GM19468 (cell line): ENCODE results near the gene BAZ2B.

ENCODE experiments used
- ATAC-seq: cut with Tn5 transposase; IDR thresholded peaks from one replicate; pipeline ENCODE4 v1.9.1; 2021; ENCODE audit warnings: mild to moderate bottlenecking, moderate library complexity, moderate number of reproducible peaks; ENCODE audit not compliant: unreplicated experiment; ENCODE audit errors: extremely low read depth

BAZ2B gene

DNA sequence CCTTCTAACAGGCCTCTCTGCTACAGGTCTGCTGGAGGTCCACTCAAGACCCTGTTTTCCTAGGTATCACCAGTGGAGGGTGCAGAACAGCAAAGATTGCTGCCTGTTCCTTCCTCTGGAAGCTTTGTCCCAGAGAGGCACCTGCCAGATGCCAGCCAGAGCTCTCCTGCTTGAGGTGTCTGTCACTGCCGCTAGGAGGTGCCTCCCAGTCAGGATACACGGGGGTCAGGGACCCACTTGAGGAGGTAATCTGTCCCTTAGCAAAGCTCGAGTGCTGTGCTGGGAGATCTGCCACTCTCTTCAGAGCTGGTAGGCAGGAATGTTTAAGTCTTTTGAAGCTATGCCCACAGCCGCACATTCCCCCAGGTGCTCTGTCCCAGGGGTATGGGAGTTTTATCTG is 140.6 kb downstream of the BAZ2B start:
- ATAC-seq, result no peak

DNA sequence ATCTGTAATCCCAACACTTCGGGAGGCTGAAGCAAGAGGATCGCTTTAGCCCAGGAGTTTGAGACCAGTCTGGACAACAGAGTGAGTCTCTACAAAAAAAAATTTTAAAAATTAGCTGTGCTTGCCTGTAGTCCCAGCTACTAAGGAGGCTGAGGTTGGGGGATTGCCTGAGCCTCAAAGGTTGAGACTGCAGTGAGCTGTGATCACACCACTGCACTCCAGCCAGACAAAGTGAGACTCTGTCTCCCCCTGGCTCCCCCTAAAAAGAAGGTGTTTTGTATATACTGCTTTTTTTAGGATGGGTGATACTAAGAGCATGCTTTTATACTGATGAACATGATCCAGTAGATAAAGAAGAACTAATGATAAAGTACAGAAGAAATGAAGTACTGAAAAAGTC is 145.0 kb downstream of the BAZ2B start:
- no peak for ATAC-seq

- ATAC-seq, result no peak
Measured at GRCh38 chr2:159468257-159468656, 148.1 kb downstream of the BAZ2B start.

GRCh38 chr2:159462961-159463360 is 153.4 kb downstream of the BAZ2B start:
- no peak for ATAC-seq

- no peak for ATAC-seq
Measured at GRCh38 chr2:159462201-159462785, 154.1 kb downstream of the BAZ2B start.

DNA sequence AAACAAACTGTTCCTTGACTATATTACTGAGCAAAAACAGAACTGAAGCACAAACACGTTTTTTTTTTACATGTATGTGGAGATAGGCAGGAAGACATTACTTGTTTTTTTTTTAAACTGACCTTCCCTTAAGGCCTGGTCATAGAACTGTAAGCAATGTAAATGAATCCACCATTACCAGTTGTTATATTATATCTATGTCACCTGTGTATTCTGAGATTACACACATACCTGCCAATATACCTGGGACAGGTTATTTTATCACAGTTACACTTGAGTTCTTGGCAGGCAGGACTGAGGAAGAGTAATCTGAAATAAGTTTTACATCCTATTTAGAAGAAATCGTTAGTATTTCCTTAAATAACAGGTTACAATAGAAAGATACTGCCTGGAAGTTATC is 155.3 kb downstream of the BAZ2B start:
- ATAC-seq, result no peak

DNA sequence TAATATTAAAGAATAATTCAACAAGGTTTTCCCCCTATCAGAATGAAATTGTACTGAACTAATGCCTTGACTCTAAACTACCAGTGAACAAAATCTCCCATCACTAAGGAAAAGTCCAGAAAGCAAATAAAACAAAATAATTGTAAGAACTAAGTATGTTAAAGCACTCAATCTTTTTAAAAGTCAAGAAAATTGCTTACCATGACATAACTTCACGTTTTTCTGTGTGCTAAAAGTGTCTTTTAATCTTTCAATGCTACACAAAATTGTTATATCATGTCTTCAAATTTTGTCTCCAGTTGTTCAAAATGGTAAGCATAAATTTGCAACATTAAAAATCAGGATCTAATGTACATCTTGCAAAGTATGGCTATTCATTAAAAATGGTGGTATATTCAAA is 156.1 kb downstream of the BAZ2B start:
- no peak for ATAC-seq

DNA sequence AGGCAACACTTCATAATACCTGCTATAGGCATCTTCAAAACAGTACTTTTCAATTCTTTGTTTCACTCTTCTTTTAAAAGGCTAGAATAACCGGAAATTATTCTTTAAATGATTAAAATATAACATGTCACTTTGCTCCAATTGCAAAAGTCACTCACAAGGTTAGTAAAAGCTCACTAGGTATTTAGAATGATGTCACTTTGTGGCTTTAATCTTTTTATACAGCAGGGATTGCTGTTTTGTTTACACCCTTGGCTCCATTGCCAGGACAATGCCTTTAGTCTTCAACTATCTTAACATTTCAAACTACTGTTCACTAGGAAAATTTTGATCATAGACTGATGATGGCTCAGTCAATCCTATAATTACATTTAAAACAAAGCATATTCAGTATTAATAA is 157.1 kb downstream of the BAZ2B start:
- ATAC-seq, result no peak

DNA sequence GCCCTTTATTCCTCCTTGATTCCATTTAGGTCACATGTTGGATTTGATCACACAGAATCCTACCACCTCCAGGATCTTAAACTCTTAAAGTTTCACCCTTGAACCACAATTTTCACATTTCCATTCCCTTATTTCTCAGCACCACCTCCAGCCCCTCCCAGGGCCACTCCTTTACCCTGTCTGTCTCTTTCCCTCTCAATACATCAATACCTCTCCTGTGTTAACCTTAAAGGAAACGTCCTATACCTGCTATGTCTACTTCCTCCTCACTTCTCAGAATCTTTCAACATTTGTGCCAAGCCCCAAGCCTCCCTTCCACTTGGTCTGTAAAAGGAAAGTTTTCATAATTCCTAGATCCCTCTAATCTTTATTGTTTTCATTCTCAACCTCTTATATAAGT is 158.8 kb downstream of the BAZ2B start:
- ATAC-seq, result no peak

DNA sequence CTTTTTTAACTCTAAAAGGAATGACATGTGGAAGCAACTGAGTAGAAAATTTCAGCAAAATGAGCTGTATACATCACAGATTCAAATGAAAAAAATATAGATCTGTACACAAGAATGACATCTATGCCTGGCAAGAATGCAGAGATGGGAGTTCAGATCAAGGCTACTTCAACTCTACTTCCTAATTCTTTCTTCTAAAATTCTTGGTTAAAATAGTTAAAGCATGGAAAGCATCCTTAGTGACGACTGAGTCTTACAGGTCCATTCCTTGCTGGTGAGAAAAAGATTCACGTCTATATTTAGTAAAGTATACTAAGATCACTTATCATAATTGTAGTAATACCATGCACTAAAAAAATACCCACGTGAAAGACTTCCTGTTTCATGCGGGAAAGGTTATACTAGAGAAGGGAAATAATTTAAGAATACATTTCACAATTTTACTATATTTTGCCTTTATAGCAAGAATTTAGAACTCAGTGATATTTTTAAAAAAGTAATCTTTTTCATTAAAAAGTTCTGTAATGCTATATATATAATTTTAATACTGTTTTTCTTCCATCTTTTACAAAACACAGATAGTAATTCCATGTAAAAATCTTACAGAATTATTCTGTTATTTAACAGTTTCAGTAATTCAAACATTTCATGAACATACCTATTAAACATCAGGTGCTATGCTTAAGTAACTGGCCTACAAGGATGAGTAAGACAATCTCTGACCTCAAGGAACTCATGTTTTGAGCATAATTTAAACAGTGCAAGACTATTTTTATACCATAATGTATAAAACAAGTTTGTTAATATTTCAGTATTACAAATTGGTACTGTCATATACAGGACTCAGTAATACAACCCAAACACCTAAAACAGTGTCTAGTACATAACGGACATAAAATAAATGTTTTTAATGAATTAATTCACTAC is 159.6 kb downstream of the BAZ2B start:
- no peak for ATAC-seq

DNA sequence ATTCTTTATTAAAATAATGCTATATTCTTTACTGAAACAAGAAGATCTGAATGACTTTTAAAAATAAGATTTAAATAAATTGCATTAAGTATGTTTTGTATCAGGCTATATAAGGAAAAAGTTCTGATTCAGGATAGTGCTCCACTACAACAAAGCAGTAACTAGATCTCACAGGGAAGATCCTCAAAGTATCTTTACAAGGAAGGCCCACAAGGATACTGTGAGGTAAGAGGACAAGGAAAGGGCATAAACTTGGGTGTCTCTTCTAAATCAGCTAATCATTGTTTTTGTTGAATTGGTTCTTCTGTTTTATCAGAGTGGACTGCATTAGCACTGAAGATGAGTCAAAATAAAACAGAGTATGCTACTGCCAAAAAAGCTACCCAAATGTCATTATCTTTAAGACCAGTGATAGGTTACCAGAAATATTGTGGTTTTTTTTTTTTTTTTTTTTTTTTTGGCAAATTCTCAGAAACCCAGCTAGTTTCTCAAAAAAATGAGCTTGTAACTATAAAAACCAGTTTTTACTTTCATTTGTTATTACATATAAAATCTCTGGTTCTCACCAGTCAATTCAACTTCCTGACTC is 160.9 kb downstream of the BAZ2B start:
- no peak for ATAC-seq

DNA sequence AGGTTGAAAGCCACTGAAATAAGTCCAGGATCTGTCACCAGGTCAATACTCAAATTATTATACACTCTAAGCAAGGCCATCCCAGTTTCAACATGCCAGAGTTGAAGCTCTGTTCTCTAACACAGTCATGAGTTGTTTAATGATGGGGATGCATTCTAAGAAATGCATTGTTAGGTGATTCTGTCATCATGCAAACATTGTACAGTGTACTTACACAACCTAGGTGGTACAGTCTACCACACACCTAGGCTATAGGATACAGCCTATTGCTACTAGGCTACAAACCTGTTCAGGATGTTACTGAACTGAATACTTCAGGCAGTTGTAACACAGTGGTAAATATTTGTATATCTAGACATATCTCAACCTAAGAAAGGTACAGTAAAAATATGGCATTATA is 162.2 kb downstream of the BAZ2B start:
- no peak for ATAC-seq

GRCh38 chr2:159450180-159450579 is 166.2 kb downstream of the BAZ2B start:
- ATAC-seq, result no peak

DNA sequence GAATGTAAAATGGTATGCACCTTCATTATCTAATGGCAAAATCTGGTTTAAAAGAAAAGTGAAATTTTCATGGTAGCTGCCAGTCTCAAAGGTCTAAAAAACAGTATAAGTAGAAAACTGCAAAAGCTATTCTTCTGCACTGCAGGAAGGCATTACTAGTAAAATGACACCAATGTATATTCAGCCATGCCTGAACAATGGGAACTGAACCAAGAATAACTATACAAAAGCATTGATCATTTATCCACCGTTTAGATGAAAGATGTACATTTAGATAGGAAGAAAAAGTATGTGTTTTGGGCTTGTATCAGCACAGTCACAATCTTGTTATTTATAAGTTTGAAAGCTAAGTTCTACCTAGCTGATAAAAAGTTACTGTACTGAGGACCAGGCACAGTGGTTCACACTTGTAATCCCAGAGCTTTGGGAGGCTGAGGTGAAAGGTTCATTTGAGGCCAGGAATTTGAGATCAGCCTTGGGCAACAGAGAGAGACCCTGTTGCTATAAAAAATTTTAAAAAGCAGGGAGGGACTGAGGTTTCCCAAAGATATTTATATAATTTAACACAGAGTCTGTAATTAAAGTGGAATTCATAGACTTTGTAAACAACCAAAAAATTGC is 166.7 kb downstream of the BAZ2B start:
- no peak for ATAC-seq

DNA sequence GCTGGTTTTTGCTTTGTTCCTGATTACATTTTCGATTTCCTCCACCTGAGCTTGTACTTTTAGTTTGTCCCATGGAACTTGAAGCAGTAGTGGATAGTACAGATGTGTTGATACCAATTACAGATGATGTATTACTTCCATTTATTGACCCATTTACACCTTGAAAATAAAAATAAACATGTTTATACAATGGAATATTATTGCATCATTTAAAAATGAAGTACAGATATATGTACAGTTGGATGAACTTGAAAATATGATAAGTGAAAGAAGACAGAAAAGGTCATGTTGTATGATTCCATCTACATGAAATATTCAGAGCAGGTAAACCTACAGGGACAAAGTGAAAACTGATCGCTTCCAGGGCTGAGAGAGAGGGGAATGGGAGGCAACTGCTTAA is 169.5 kb downstream of the BAZ2B start:
- ATAC-seq, result no peak

- ATAC-seq, result no peak
Measured at GRCh38 chr2:159446201-159446600, 170.1 kb downstream of the BAZ2B start.

GRCh38 chr2:159445307-159445706 is 171.0 kb downstream of the BAZ2B start:
- no peak for ATAC-seq

DNA sequence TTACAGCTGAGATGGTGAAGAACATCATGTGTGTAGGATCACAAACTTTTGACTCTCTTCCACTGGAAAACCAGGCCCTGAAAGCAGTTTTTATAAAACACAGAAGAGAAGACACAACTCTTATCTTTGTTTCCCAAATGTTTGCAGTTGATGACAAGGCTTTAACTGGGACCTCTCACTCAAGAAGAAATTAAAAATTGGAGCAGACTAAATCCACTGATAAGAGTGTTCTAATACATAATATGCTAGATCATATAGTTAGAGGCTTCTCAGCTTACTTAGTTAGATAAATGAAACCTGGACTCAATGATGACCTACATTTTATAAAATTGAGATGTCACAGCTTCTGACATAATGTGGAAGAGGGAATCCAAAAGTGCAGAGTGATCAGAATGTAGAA is 171.6 kb downstream of the BAZ2B start:
- no peak for ATAC-seq

DNA sequence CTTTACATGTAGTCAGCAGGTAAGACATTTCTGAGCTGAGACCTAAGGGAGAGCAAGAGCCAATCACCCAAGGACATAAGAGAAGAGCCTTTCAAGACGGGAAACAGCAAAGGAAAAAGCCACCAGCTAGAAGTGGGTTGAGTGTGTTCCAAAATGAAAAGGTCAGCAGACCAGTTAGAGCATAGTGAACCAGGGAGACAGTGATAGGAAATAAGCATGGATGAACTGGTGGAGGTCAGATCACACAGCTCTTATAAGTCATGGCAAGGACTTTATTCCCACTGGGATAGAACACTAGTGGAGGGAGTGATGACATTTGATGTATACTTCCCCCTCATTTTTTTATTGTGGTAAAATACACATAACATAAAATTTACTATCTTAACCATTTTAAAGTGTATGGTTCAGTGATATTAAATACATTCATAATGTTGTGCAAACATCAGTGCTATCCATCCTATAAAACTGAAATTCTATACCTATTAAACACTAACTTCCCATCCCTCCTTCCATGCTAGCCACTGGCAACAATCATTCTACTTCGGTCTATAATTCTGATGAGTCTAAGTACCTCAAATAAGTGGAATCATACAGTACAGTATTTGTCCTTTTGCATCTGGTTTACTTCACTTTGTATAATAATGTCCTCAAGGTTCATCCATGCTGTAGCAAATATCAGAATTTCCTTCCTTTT is 174.0 kb downstream of the BAZ2B start:
- ATAC-seq, result no peak

DNA sequence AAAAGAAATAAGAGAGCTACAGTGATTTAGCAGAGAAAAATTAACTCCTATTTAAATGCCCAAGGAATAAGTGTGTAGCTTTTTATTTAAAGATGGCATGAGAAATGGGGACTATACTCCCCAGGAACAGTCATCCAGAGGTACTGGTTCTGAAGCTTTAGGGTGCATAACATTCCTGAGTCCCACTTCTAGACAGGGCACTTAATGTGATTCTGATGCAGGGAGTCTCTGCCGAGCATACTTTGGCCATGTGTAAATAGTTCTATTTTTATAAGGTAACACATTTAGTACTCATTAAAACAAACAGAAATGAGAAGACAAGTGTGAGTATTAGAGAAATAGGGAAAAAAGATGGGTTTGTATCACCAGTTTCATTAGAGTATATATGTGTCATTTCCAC is 175.2 kb downstream of the BAZ2B start:
- ATAC-seq, result no peak
